Parathyroid adenoma (tissue), 2 donors: ENCODE measurements around the gene PPIL6.
A peak's percentile ranks its signal among the peaks of the same experiment; 100 is the strongest.

Source experiments
- H2AFZ ChIP-seq: fragments of 300-600 bp; sonication (generic); one replicate; pipeline ENCODE4 v1.7.0; 2017; ENCODE audit warnings: antibody characterized with exemption, mild to moderate bottlenecking
- H3K27ac ChIP-seq: fragments of 300-600 bp; sonication (generic); one replicate; pipeline ENCODE4 v1.7.0; 2017
- H3K27me3 ChIP-seq: fragments of 300-600 bp; sonication (generic); one replicate; pipeline ENCODE4 v1.7.0; 2017; ENCODE audit warnings: low read length; ENCODE audit not compliant: control insufficient read depth, insufficient read depth
- H3K36me3 ChIP-seq: fragments of 300-600 bp; sonication (generic); one replicate; pipeline ENCODE4 v1.7.0; 2017; ENCODE audit warnings: low read length; ENCODE audit not compliant: control insufficient read depth, insufficient read depth
- H3K4me1 ChIP-seq: fragments of 300-600 bp; sonication (generic); one replicate; pipeline ENCODE4 v1.7.0; 2017; ENCODE audit warnings: control low read depth
- H3K4me2 ChIP-seq: fragments of 300-600 bp; sonication (generic); one replicate; pipeline ENCODE4 v1.7.0; 2017; ENCODE audit warnings: low read length
- H3K4me3 ChIP-seq: fragments of 300-600 bp; sonication (generic); one replicate; pipeline ENCODE4 v1.7.0; 2017; ENCODE audit warnings: low read depth, low read length
- H3K79me2 ChIP-seq: fragments of 300-600 bp; sonication (generic); one replicate; pipeline ENCODE4 v1.7.0; 2017; ENCODE audit warnings: control low read depth
- H3K9ac ChIP-seq: fragments of 300-600 bp; sonication (generic); one replicate; pipeline ENCODE4 v1.7.0; 2017; ENCODE audit warnings: mild to moderate bottlenecking
- H3K9me3 ChIP-seq: fragments of 300-600 bp; sonication (generic); one replicate; pipeline ENCODE4 v1.7.0; 2017; ENCODE audit warnings: low read length; ENCODE audit not compliant: control insufficient read depth
- TF ChIP-seq, protein P1 (sequence below): fragments of 300-600 bp; sonication (generic); IDR thresholded peaks from one replicate; pipeline ENCODE4 v1.7.0; 2017; ENCODE audit warnings: antibody characterized with exemption, mild to moderate bottlenecking
- donor health status: primary hyperparathyroidism.

PPIL6 gene

DNA sequence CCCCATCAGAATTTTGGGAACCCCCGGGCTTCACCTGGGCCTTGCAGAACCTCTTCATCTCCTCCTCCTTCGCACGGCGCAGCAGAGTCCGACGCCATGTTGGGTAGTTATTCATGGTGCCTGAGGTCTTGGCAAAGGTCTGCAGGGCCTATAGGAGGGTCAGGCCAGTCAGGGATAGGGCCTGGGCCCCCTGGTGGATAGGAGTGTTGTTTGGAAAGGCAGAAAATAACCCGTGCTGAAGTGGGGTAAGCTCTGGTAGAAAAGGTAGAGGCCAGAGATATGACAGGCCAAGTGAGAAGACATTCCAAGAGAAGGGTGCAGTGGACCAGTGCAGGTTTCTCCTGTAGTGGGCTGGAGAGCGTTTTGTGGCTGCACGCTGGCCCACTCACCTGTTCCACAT lies 5.0 kb upstream of the PPIL6 start:
- Histone ChIP-seq H2AFZ (no peak overlapping the region), H3K36me3 (no peaks in the 10 kb centered on the region)

GRCh38 chr6:109443425-109443950 lies 3.1 kb upstream of the PPIL6 start:
- H3K27me3 ChIP-seq = no peaks in the 10 kb centered on the region
- H3K4me3 ChIP-seq = no peak overlapping the region
- H3K27ac ChIP-seq = no peak overlapping the region
- no peak overlapping the region for H3K9ac ChIP-seq
- no peaks in the 10 kb centered on the region for H3K9me3 ChIP-seq
- no peak overlapping the region for H2AFZ ChIP-seq
- H3K79me2 ChIP-seq = no peaks in the 10 kb centered on the region
- no peaks in the 10 kb centered on the region for H3K36me3 ChIP-seq
- H3K4me1 ChIP-seq = peaks cover 15% of the 10 kb centered on the region
- H3K4me2 ChIP-seq = no peak overlapping the region
- TF ChIP-seq, protein P1, sequence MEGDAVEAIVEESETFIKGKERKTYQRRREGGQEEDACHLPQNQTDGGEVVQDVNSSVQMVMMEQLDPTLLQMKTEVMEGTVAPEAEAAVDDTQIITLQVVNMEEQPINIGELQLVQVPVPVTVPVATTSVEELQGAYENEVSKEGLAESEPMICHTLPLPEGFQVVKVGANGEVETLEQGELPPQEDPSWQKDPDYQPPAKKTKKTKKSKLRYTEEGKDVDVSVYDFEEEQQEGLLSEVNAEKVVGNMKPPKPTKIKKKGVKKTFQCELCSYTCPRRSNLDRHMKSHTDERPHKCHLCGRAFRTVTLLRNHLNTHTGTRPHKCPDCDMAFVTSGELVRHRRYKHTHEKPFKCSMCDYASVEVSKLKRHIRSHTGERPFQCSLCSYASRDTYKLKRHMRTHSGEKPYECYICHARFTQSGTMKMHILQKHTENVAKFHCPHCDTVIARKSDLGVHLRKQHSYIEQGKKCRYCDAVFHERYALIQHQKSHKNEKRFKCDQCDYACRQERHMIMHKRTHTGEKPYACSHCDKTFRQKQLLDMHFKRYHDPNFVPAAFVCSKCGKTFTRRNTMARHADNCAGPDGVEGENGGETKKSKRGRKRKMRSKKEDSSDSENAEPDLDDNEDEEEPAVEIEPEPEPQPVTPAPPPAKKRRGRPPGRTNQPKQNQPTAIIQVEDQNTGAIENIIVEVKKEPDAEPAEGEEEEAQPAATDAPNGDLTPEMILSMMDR = no peak

More for the DNA sequence above, 5.0 kb upstream of the PPIL6 start:
- Histone ChIP-seq H3K9me3 (no peaks in the 10 kb centered on the region), H3K4me3 (no peak overlapping the region), H3K4me2 (no peak overlapping the region), H3K27ac (no peak overlapping the region), H3K9ac (no peak overlapping the region), H3K27me3 (no peaks in the 10 kb centered on the region), H3K4me1 (peaks cover 19% of the 10 kb centered on the region), H3K79me2 (no peaks in the 10 kb centered on the region)
- TF ChIP-seq, protein P1 = no peak

DNA sequence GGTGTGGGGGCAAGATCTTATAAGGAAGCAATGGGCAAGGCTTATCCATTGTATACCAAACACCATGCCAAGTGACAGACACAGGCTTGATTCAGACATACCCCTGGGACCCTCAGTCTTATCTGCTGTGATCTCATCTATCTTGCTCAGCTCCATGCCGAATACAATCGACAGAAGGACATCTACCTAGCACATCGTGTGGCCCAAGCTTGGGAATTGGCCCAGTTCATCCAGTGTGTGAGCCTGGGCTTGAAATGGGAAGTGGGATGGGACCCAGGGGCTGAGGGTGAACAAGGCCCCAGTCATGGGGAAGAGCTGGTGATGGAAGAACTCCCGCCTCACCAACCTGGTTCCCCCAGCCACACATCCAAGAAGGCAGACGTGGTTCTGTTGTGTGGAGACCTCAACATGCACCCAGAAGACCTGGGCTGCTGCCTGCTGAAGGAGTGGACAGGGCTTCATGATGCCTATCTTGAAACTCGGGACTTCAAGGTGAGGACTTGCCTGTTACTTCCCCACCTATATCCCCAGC lies 2.0 kb upstream of the PPIL6 start:
- TF ChIP-seq, protein P1 = no peak
- no peak overlapping the region for H3K4me3 ChIP-seq

DNA sequence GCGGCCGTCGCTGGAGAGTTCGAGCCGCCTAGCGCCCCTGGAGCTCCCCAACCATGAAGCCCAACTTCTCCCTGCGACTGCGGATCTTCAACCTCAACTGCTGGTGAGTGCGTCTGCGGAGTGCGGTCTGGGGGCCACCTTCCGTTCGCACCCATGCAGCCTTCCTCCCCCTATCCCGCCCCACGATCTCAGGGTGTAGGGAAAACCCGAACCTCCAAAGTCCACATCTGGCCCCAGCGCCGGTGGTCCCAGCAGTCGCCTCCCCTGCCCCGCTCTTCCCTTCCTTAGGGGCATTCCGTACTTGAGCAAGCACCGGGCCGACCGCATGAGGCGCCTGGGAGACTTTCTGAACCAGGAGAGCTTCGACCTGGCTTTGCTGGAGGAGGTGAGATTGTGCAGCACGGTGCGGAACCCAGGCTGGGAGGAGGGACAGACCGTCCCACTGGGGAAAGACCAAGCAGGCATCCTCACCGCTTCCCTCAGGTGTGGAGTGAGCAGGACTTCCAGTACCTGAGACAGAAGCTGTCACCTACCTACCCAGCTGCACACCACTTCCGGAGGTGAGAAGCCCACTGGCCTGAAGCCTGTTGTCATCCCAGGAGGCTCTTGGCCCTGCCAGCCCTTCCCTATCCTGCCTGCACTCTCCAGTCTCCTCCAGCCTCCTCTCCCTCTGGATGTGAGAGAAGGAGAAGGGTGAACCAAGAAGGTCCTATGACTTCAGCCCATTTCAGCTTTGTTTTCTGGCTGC lies 815 bp upstream of the PPIL6 start:
- Histone ChIP-seq H3K36me3 (no peaks in the 10 kb centered on the region), H3K4me3 (peak overlapping the region; percentile 97), H3K4me2 (peak overlapping the region; percentile 96), H2AFZ (peak overlapping the region; percentile 88), H3K9me3 (no peaks in the 10 kb centered on the region), H3K9ac (peak overlapping the region; percentile 58), H3K27ac (peak overlapping the region; percentile 61), H3K27me3 (no peaks in the 10 kb centered on the region), H3K4me1 (peaks cover 15% of the 10 kb centered on the region), H3K79me2 (no peaks in the 10 kb centered on the region)
- TF ChIP-seq, protein P1 = no peak

More for the DNA sequence above, 2.0 kb upstream of the PPIL6 start:
- H3K4me2 ChIP-seq = no peak overlapping the region
- peaks cover 15% of the 10 kb centered on the region for H3K4me1 ChIP-seq
- H3K79me2 ChIP-seq = no peaks in the 10 kb centered on the region
- H3K9ac ChIP-seq = no peak overlapping the region
- H2AFZ ChIP-seq = no peak overlapping the region
- no peaks in the 10 kb centered on the region for H3K9me3 ChIP-seq
- H3K27ac ChIP-seq = no peak overlapping the region
- no peaks in the 10 kb centered on the region for H3K27me3 ChIP-seq
- H3K36me3 ChIP-seq = no peaks in the 10 kb centered on the region
